ENCODE measurements around the gene PPP2R5C.

Gene PPP2R5C

DNA sequence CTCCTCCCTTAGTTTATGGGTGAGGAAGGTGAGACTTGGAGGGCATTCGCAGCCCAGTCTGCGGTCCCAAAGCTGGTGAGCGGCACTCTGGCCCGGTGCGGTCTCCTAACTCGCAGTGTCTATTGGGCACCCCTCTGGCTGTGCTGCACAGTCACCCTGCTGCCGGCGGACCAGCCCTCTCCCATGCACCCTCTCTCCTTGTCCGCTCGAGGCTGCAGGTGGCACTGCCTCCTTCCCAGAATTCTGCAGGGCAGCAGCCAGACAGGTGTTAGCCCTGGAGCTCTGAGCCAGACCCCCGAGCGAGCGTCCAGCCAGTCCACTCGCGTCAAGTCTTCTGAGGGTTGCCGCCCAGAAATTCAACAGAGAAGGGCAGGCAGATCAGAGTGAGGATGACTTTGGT is 146.1 kb downstream of the PPP2R5C start:
- TF ChIP-seq, protein P1, sequence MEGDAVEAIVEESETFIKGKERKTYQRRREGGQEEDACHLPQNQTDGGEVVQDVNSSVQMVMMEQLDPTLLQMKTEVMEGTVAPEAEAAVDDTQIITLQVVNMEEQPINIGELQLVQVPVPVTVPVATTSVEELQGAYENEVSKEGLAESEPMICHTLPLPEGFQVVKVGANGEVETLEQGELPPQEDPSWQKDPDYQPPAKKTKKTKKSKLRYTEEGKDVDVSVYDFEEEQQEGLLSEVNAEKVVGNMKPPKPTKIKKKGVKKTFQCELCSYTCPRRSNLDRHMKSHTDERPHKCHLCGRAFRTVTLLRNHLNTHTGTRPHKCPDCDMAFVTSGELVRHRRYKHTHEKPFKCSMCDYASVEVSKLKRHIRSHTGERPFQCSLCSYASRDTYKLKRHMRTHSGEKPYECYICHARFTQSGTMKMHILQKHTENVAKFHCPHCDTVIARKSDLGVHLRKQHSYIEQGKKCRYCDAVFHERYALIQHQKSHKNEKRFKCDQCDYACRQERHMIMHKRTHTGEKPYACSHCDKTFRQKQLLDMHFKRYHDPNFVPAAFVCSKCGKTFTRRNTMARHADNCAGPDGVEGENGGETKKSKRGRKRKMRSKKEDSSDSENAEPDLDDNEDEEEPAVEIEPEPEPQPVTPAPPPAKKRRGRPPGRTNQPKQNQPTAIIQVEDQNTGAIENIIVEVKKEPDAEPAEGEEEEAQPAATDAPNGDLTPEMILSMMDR (IDR thresholded peaks at IDR 0.05; ENCODE audit: extremely low read depth, insufficient read depth, missing control alignments) = no peak
- in situ Hi-C loops (cut with MboI; ENCODE audit: low pct_unique_long_range_greater_than_20kb, low sequenced_read_pairs, unreplicated experiment) = no loop called here
- DNase-seq (ENCODE audit: low spot score) = no peak

DNA sequence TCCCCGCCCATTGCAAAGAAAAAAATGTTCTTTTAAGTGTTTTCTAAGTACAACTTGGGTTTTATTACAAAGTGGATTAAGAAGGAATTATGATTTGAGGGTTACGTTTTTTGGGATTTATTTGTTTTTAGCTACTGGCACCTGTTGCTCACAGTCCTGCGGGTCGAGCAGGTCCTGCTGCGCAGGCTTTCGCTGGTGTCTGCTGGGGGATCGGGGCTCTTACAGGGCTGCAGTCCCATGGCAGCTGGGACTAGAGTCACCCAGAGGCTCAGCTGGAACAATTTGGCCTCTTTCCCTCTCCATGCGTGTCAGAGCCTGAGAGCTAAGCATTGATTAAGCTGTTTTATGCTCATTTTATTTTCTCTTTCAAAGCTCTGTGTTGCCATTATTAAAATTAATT is 147.3 kb downstream of the PPP2R5C start:
- no peak for DNase-seq (ENCODE audit: low spot score)
- TF ChIP-seq, protein P1 (IDR thresholded peaks at IDR 0.05; ENCODE audit: extremely low read depth, insufficient read depth, missing control alignments) = no peak
- in situ Hi-C loops (cut with MboI; ENCODE audit: low pct_unique_long_range_greater_than_20kb, low sequenced_read_pairs, unreplicated experiment) = no loop called here

DNA sequence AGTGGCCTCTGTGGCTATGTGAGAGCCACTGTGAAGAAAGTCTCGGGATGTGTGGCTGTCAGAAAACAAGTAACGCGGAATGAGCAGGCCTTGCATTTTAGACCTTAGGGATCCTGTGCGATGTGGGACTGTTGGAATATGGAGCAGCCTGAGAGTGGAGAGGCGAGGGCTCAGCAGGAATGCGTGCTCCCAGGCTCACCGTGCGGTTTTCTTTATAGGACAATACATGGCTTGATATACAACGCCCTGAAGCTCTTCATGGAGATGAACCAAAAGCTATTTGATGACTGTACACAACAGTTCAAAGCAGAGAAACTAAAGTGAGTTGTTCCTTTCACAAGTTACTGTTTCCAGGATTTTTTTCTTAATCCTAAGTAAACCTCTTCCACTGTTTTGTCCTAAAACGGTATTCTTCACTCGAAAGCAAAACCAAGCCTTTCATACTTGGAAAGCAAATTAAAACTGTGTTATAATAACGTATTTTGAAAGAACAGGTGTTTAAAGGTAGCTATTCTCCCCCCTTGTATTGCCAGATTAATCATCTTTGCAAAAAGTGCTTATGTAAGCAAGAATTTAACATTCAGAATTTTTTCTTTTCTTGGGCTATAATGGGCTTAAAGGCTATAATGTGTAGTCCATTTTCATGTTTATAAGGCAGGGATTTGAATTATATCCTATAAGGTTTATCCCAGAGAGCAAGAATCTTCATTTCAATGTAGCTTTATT is 148.0 kb downstream of the PPP2R5C start:
- DNase-seq (ENCODE audit: low spot score) = no peak
- in situ Hi-C loops (cut with MboI; ENCODE audit: low pct_unique_long_range_greater_than_20kb, low sequenced_read_pairs, unreplicated experiment) = no loop called here
- TF ChIP-seq, protein P1 (IDR thresholded peaks at IDR 0.05; ENCODE audit: extremely low read depth, insufficient read depth, missing control alignments) = no peak

DNA sequence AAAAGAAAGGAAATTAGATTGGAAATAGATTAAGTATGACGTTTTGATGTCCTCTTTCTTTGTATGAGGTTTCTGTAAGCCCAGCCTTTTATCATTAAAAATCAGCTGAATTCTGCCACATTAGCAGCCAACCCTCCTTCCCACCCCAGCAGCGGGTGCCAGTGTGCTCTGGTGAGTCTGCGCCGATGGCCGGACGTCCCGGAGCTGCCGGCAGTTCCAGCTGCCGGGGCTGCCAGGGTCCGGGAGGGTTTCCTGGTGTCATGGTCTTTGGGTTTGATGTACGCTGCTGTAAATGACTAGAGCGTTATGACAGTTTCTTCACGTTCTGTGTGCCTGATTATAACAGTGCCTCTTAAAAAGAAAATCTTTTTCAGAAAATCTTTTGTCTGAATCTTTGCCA is 151.3 kb downstream of the PPP2R5C start:
- no peak for DNase-seq (ENCODE audit: low spot score)
- TF ChIP-seq, protein P1 (IDR thresholded peaks at IDR 0.05; ENCODE audit: extremely low read depth, insufficient read depth, missing control alignments) = no peak
- in situ Hi-C loops (cut with MboI; ENCODE audit: low pct_unique_long_range_greater_than_20kb, low sequenced_read_pairs, unreplicated experiment) = no loop called here

DNA sequence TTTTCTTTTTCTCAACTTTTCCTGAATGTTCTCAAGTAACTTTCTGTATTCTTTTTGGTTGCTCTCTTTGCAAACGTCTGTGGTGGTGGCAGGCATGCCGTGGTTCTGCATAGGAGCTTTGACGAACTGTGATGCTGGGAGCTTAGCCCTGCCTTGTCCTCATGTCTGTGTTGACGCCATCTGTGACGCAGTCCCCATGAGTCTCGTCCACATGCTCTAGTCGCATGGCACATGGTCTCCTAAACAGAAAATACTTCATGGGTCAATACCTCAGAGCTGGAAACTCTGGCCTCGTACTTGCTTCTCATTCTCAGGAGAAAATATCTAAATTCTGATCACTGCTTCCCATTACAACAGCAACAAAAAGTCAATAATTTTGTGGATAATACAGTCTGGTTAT is 152.6 kb downstream of the PPP2R5C start:
- DNase-seq (ENCODE audit: low spot score) = no peak
- in situ Hi-C loops (cut with MboI; ENCODE audit: low pct_unique_long_range_greater_than_20kb, low sequenced_read_pairs, unreplicated experiment) = no loop called here
- TF ChIP-seq, protein P1 (IDR thresholded peaks at IDR 0.05; ENCODE audit: extremely low read depth, insufficient read depth, missing control alignments) = no peak

DNA sequence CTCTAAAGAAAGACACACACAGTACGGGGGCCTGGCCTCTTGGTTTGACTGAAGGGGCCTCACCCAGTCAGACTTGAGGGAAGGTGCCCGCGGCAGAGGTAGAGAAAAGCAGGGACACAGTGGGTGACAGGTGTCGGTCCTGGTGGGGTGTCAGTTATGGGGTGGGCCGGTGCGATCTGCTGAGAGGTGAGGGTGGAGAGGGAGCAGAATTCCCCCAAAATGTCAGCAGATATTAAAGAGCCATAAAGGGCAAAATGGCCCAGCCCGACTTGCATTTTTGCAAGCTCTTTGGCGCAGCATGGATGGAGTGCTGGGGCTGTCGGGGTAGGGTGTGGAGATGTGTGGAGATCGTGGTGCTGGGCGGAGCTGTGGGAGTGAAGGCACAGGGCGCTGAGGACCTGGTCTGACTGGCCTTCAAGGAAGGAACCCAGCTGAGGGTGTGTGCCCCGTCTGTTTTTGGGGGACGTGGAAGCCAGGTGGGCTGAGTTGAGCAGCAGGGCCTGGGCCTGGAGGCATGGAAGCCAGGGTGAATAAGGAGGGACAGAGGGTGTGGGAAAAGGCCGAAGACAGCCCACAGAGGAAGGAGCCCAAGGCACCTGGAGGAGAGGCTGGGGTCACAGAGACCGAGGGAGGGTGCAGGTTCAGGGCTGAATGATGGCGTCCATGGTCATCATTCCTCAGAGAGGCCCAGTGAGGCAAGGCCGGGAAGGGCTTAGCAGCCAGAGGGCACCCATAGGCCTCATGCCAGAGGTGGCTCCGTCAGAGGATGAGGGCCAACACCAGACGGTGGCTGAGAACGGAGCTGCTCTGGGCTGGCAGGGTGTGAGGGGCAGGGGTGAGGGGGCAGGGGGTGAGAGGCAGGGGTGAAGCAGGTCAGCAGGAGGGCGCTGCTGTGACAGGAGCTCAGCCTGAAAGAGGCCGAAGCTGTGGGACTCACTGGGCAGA is 154.6 kb downstream of the PPP2R5C start:
- in situ Hi-C loops (cut with MboI; ENCODE audit: low pct_unique_long_range_greater_than_20kb, low sequenced_read_pairs, unreplicated experiment) = no loop called here
- DNase-seq (ENCODE audit: low spot score) = no peak
- TF ChIP-seq, protein P1 (IDR thresholded peaks at IDR 0.05; ENCODE audit: extremely low read depth, insufficient read depth, missing control alignments) = no peak
